ENCODE data around the gene NEDD4L.
"Not testable (repeated sequence)": the region's sequence is repeated elsewhere in the genome, so short reads cannot be mapped to it uniquely, and the experiment has no call there.

The NEDD4L gene

DNA sequence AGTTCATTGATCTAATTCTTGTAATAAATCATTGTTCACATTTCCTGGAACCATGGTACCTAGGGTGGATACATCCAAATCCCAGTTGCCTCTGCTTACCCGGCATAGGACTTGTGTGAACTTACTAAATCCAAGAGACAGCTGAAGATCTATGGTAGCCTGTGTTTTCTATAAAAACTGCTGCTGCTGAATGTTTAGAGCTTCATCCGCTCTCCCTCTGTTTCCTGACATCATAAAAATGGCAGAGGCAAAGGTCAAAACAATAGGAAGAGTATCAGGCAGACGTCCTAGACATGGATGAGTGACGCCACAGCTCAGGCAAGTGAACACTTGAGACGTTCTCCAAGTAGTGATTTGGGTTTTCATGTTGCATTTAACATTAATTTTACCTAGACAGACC lies 326.6 kb downstream of the NEDD4L start:
- TF ChIP-seq YY1 (IDR thresholded peaks at IDR 0.05; ENCODE audit: insufficient read depth, insufficient read length), result no peak
- TF ChIP-seq ZNF274 (IDR thresholded peaks at IDR 0.05; ENCODE audit: low read depth, low read length), result no peak
- TF ChIP-seq SUZ12 (IDR thresholded peaks at IDR 0.05; ENCODE audit: extremely low read depth, insufficient read depth, insufficient read length), result no peak
- Histone ChIP-seq H3K9ac (ENCODE audit: insufficient read length, low read depth) (no peak overlapping the region), H3K36me3 (ENCODE audit: insufficient read depth, insufficient read length, low read length) (peaks cover 75% of the 10 kb centered on the region), H3K27me3 (ENCODE audit: insufficient read depth, insufficient read length) (no peaks in the 10 kb centered on the region), H3K4me3 (ENCODE audit: insufficient read length, low read depth) (no peak overlapping the region), H3K9me3 (ENCODE audit: insufficient read depth, low read length) (no peaks in the 10 kb centered on the region; the same call in 1 of the 2 replicates), H3K4me1 (ENCODE audit: insufficient read depth, insufficient read length) (no peaks in the 10 kb centered on the region)
- no peak for DNase-seq (ENCODE audit: low read depth, low spot score)

DNA sequence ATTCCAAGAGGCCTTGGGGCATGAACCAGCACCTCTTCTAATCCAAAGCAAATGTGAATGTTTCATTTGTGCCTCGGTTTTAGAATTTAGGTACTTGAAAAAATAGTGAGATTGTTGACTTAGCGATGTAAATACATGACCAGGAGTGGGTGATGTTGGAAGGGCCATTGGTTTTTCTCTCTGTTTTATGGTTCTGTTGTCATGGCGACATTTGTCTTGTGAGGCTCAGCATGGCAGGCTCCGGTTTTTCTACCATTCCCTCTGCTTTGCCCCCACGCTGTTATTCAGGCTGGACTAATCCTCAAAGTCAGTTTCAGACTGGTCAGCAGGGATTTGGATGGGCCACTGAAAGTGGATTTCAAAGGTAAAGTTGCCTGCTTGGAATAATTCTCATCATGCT lies 329.5 kb downstream of the NEDD4L start:
- H3K4me1 ChIP-seq (ENCODE audit: insufficient read depth, insufficient read length), result no peaks in the 10 kb centered on the region
- H3K9ac ChIP-seq (ENCODE audit: insufficient read length, low read depth), result no peak overlapping the region
- no peak overlapping the region for H3K4me3 ChIP-seq (ENCODE audit: insufficient read length, low read depth)
- no peak for TF ChIP-seq SUZ12 (IDR thresholded peaks at IDR 0.05; ENCODE audit: extremely low read depth, insufficient read depth, insufficient read length)
- no peak for TF ChIP-seq YY1 (IDR thresholded peaks at IDR 0.05; ENCODE audit: insufficient read depth, insufficient read length)
- TF ChIP-seq ZNF274 (IDR thresholded peaks at IDR 0.05; ENCODE audit: low read depth, low read length), result no peak
- no peaks in the 10 kb centered on the region for H3K27me3 ChIP-seq (ENCODE audit: insufficient read depth, insufficient read length)
- no peaks in the 10 kb centered on the region; the same call in 1 of the 2 replicates for H3K9me3 ChIP-seq (ENCODE audit: insufficient read depth, low read length)
- peaks cover 60% of the 10 kb centered on the region for H3K36me3 ChIP-seq (ENCODE audit: insufficient read depth, insufficient read length, low read length)
- no peak for DNase-seq (ENCODE audit: low read depth, low spot score)

DNA sequence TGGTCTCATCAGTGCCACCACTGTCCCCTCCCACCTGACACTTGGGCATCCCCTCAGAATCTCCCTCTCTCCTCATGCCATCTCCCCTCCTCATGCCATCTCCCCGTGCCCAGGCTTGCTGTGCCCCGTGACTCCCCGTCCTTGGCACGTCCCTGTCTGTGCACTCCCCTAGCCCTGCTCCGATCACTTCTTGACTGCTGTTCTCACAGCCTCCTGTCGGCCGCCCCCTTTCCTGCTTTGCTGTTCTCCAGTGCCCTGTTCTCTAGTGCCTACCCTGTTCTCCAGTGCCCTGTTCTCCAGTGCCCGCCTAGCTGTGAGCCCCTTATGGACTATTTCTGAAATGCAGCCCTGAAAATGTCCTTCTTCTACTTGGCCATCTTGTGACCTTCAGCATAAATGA lies 331.0 kb downstream of the NEDD4L start:
- no peak for DNase-seq (ENCODE audit: low read depth, low spot score)
- H3K4me1 ChIP-seq (ENCODE audit: insufficient read depth, insufficient read length), result no peaks in the 10 kb centered on the region
- no peaks in the 10 kb centered on the region; the same call in 1 of the 2 replicates for H3K9me3 ChIP-seq (ENCODE audit: insufficient read depth, low read length)
- no peaks in the 10 kb centered on the region for H3K27me3 ChIP-seq (ENCODE audit: insufficient read depth, insufficient read length)
- H3K4me3 ChIP-seq (ENCODE audit: insufficient read length, low read depth), result no peak overlapping the region
- no peak for TF ChIP-seq YY1 (IDR thresholded peaks at IDR 0.05; ENCODE audit: insufficient read depth, insufficient read length)
- TF ChIP-seq SUZ12 (IDR thresholded peaks at IDR 0.05; ENCODE audit: extremely low read depth, insufficient read depth, insufficient read length), result no peak
- no peak for TF ChIP-seq ZNF274 (IDR thresholded peaks at IDR 0.05; ENCODE audit: low read depth, low read length)
- peaks cover 45% of the 10 kb centered on the region for H3K36me3 ChIP-seq (ENCODE audit: insufficient read depth, insufficient read length, low read length)
- H3K9ac ChIP-seq (ENCODE audit: insufficient read length, low read depth), result no peak overlapping the region

- Histone ChIP-seq H3K36me3 (ENCODE audit: insufficient read depth, insufficient read length, low read length) (peaks cover 37% of the 10 kb centered on the region), H3K27me3 (ENCODE audit: insufficient read depth, insufficient read length) (no peaks in the 10 kb centered on the region), H3K9ac (ENCODE audit: insufficient read length, low read depth) (no peak overlapping the region), H3K9me3 (ENCODE audit: insufficient read depth, low read length) (no peaks in the 10 kb centered on the region; the same call in 1 of the 2 replicates), H3K4me3 (ENCODE audit: insufficient read length, low read depth) (no peak overlapping the region), H3K4me1 (ENCODE audit: insufficient read depth, insufficient read length) (no peaks in the 10 kb centered on the region)
- no peak for DNase-seq (ENCODE audit: low read depth, low spot score)
- no peak for TF ChIP-seq YY1 (IDR thresholded peaks at IDR 0.05; ENCODE audit: insufficient read depth, insufficient read length)
- TF ChIP-seq SUZ12 (IDR thresholded peaks at IDR 0.05; ENCODE audit: extremely low read depth, insufficient read depth, insufficient read length), result no peak
- no peak for TF ChIP-seq ZNF274 (IDR thresholded peaks at IDR 0.05; ENCODE audit: low read depth, low read length)
These were observed 334.7 kb downstream of the NEDD4L start for GRCh38 chr18:58378411-58379379.

DNA sequence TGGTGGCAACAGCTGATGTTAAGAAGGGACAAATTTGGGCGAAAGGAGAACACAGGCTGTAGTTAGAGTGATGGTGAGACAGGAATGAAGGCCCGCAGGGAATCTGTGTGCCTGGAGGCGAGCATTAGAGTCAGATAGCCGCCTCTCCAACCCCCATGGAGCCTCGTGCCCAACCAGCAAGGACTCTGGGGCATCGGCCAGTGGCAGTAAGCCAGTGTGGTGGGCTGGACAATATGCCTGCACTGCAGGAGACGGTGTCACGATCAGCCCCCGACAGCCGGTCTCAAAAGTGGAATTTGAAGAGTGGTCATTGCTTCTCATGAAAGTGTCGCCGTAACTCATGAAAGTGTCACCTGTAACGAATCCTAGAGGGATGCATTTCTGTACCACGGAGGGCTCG lies 335.4 kb downstream of the NEDD4L start:
- no peaks in the 10 kb centered on the region for H3K4me1 ChIP-seq (ENCODE audit: insufficient read depth, insufficient read length)
- H3K9me3 ChIP-seq (ENCODE audit: insufficient read depth, low read length), result no peaks in the 10 kb centered on the region; the same call in 1 of the 2 replicates
- TF ChIP-seq ZNF274 (IDR thresholded peaks at IDR 0.05; ENCODE audit: low read depth, low read length), result no peak
- no peak for TF ChIP-seq SUZ12 (IDR thresholded peaks at IDR 0.05; ENCODE audit: extremely low read depth, insufficient read depth, insufficient read length)
- TF ChIP-seq YY1 (IDR thresholded peaks at IDR 0.05; ENCODE audit: insufficient read depth, insufficient read length), result no peak
- no peak overlapping the region for H3K9ac ChIP-seq (ENCODE audit: insufficient read length, low read depth)
- DNase-seq (ENCODE audit: low read depth, low spot score), result no peak
- H3K4me3 ChIP-seq (ENCODE audit: insufficient read length, low read depth), result no peak overlapping the region
- H3K36me3 ChIP-seq (ENCODE audit: insufficient read depth, insufficient read length, low read length), result peaks cover 40% of the 10 kb centered on the region
- no peaks in the 10 kb centered on the region for H3K27me3 ChIP-seq (ENCODE audit: insufficient read depth, insufficient read length)

- not testable (repeated sequence) for DNase-seq (ENCODE audit: low read depth, low spot score); H3K27me3 ChIP-seq (ENCODE audit: insufficient read depth, insufficient read length); H3K9me3 ChIP-seq (ENCODE audit: insufficient read depth, low read length); H3K4me1 ChIP-seq (ENCODE audit: insufficient read depth, insufficient read length); H3K4me3 ChIP-seq (ENCODE audit: insufficient read length, low read depth); H3K9ac ChIP-seq (ENCODE audit: insufficient read length, low read depth)
- H3K36me3 ChIP-seq (ENCODE audit: insufficient read depth, insufficient read length, low read length), result peaks cover 37% of the 10 kb centered on the region
These were observed 336.1 kb downstream of the NEDD4L start for GRCh38 chr18:58380113-58380512.

- DNase-seq (ENCODE audit: low read depth, low spot score), result no peak
- no peaks in the 10 kb centered on the region for H3K9me3 ChIP-seq (ENCODE audit: insufficient read depth, low read length)
- H3K9ac ChIP-seq (ENCODE audit: insufficient read length, low read depth), result no peak overlapping the region
- H3K4me1 ChIP-seq (ENCODE audit: insufficient read depth, insufficient read length), result no peaks in the 10 kb centered on the region
- H3K4me3 ChIP-seq (ENCODE audit: insufficient read length, low read depth), result no peak overlapping the region
- H3K27me3 ChIP-seq (ENCODE audit: insufficient read depth, insufficient read length), result no peaks in the 10 kb centered on the region
- TF ChIP-seq YY1 (IDR thresholded peaks at IDR 0.05; ENCODE audit: insufficient read depth, insufficient read length), result no peak
- TF ChIP-seq SUZ12 (IDR thresholded peaks at IDR 0.05; ENCODE audit: extremely low read depth, insufficient read depth, insufficient read length), result no peak
- no peak for TF ChIP-seq ZNF274 (IDR thresholded peaks at IDR 0.05; ENCODE audit: low read depth, low read length)
- peaks cover 39% of the 10 kb centered on the region for H3K36me3 ChIP-seq (ENCODE audit: insufficient read depth, insufficient read length, low read length)
These were observed 337.8 kb downstream of the NEDD4L start for GRCh38 chr18:58381676-58382411.

Data from NT2/D1 (cell line).